Upper lobe of left lung (tissue), 6 donors: ENCODE measurements around the gene ZNF576. TPM values are rescaled to one million over a fixed set of nuclear protein-coding genes. Genes with fewer than 3 reads are reported as not detected.
A peak's percentile ranks its signal among the peaks of the same experiment; 100 is the strongest.

Experiments used
- ATAC-seq, 2 donors: fragments of 200-7000 bp; cut with Tn5 transposase; one replicate each; pipeline ENCODE4 v1.9.1; 2022; ENCODE audit warnings: mild to moderate bottlenecking in 2 of 2, moderate library complexity in 2 of 2; ENCODE audit not compliant: low FRiP score in 2 of 2
- DNase-seq, 2 donors: peaks; one replicate each; pipeline ENCODE4 v3.0.0-alpha.2; 2019 to 2020
- H3K27ac ChIP-seq, 4 donors: fragments of 200-600 bp; sonication (generic); one replicate each; pipeline ENCODE4 v1.5.1; 2016 to 2019
- H3K27me3 ChIP-seq, 4 donors: fragments of 200-600 bp; sonication (generic); one replicate each; pipeline ENCODE4 v1.5.1; 2017 to 2019
- H3K36me3 ChIP-seq, 4 donors: fragments of 200-600 bp; sonication (generic); one replicate each; pipeline ENCODE4 v1.5.1; 2016 to 2019
- H3K4me1 ChIP-seq, 4 donors: fragments of 200-600 bp; sonication (generic); one replicate each; pipeline ENCODE4 v1.5.1; 2018 to 2019
- H3K4me3 ChIP-seq, 4 donors: fragments of 200-600 bp; sonication (generic); one replicate each; pipeline ENCODE4 v1.5.1; 2017 to 2019; ENCODE audit warnings: mild to moderate bottlenecking in 2 of 4, moderate library complexity in 1 of 4
- H3K9me3 ChIP-seq, 4 donors: fragments of 200-600 bp; sonication (generic); one replicate each; pipeline ENCODE4 v1.5.1; 2018 to 2019
- CTCF ChIP-seq, 6 experiments: fragments of 450-650 bp in 4 of 6; fragments of 200-600 bp in 2 of 6; sonication (generic) in 2 of 6; IDR thresholded peaks; one replicate each; pipeline ENCODE4 v1.5.1; 2016 to 2019; ENCODE audit warnings: antibody characterized with exemption in 6 of 6
- EP300 ChIP-seq, 4 donors: sonication (generic); formaldehyde crosslinking; IDR thresholded peaks; one replicate each; pipeline ENCODE4 v1.5.1; 2017; ENCODE audit warnings: antibody characterized with exemption in 4 of 4, control low read depth in 2 of 4
- POLR2A ChIP-seq, 4 donors: fragments of 450-650 bp; IDR thresholded peaks; one replicate each; pipeline ENCODE4 v1.5.1; 2016 to 2017; ENCODE audit warnings: antibody characterized with exemption in 4 of 4, mild to moderate bottlenecking in 2 of 4
- POLR2AphosphoS5 ChIP-seq, 2 donors: sonication (generic); formaldehyde crosslinking; IDR thresholded peaks; one replicate each; pipeline ENCODE4 v1.5.1; 2017; ENCODE audit warnings: antibody characterized with exemption in 2 of 2
- WGBS, 2 donors: methylation state at CpG; one replicate each; pipeline ENCODE4 v1.1.5; 2017 to 2018; 5-methylcytosine and 5-hydroxymethylcytosine counted together
- total RNA-seq, 6 donors: library from RNA; depleted of rRNA in 4 of 6; stranded (reverse); fragments of >200 nt in 4 of 6; gene quantifications; one replicate each; pipeline versions ENCODE4 v1.1.0 to v1.2.1, GENCODE V29; 2016 to 2021
- donor health status: DM: no; HTN: no; CAD: no; lungs with moderate emphysema.
- donor health status: DM: no; HTN: yes; CAD: no; lungs with severe emphysema.

The ZNF576 gene
- total RNA-seq, 6 donors from 2014 or later: 3.1 to 15.6 (median 7.8) TPM

GRCh38 chr19:43620061-43621001 is 23.9 kb downstream of the ZNF576 start:
- no peaks in the 10 kb centered on the region for H3K27me3 ChIP-seq
- DNase-seq: no peak
- H3K4me3 ChIP-seq: peak overlapping the region; percentile 67 to 83 (median 77)
- no peak for TF ChIP-seq POLR2AphosphoS5 (IDR thresholded peaks at IDR 0.05)
- TF ChIP-seq CTCF (IDR thresholded peaks at IDR 0.05): no peak
- TF ChIP-seq POLR2A (IDR thresholded peaks at IDR 0.05): no peak
- TF ChIP-seq EP300 (IDR thresholded peaks at IDR 0.05): no peak
- H3K4me1 ChIP-seq: peaks cover 5 to 20% (median 12%) of the 10 kb centered on the region in 4 donors
- ATAC-seq: peak in 1 of 2 donors; percentile 1
- H3K36me3 ChIP-seq: no peaks in the 10 kb centered on the region
- H3K27ac ChIP-seq: peak overlapping the region; percentile 93 to 98 (median 94)
- WGBS, 2 donors: 47 to 68% methylated on average over 13 to 23 of the region's 23 CpGs
- H3K9me3 ChIP-seq: no peaks in the 10 kb centered on the region

GRCh38 chr19:43622070-43622469 is 25.7 kb downstream of the ZNF576 start:
- DNase-seq (no peak), ATAC-seq (no peak)
- no peak overlapping the region for H3K4me3 ChIP-seq
- H3K36me3 ChIP-seq: no peaks in the 10 kb centered on the region
- H3K27me3 ChIP-seq: no peaks in the 10 kb centered on the region
- TF ChIP-seq POLR2AphosphoS5 (IDR thresholded peaks at IDR 0.05): no peak
- TF ChIP-seq CTCF (IDR thresholded peaks at IDR 0.05): no peak
- TF ChIP-seq EP300 (IDR thresholded peaks at IDR 0.05): no peak
- TF ChIP-seq POLR2A (IDR thresholded peaks at IDR 0.05): no peak
- WGBS, 2 donors: 79 to 88% methylated on average over 4 of the region's 4 CpGs
- H3K27ac ChIP-seq: no peak overlapping the region
- H3K9me3 ChIP-seq: no peaks in the 10 kb centered on the region
- peaks cover 5 to 20% (median 12%) of the 10 kb centered on the region in 4 donors for H3K4me1 ChIP-seq

GRCh38 chr19:43622956-43623355 is 26.6 kb downstream of the ZNF576 start:
- Histone ChIP-seq H3K4me3 (no peak overlapping the region), H3K27me3 (no peaks in the 10 kb centered on the region), H3K36me3 (no peaks in the 10 kb centered on the region), H3K4me1 (peaks cover 5 to 18% (median 11%) of the 10 kb centered on the region in 4 donors), H3K9me3 (no peaks in the 10 kb centered on the region), H3K27ac (no peak overlapping the region)
- DNase-seq (no peak), ATAC-seq (no peak)
- TF ChIP-seq POLR2AphosphoS5 (IDR thresholded peaks at IDR 0.05) (no peak), EP300 (IDR thresholded peaks at IDR 0.05) (no peak), CTCF (IDR thresholded peaks at IDR 0.05) (no peak), POLR2A (IDR thresholded peaks at IDR 0.05) (no peak)
- WGBS, 2 donors: 100% methylated on average over 1 of the region's 1 CpG; no CpG with 5 or more reads in 1 of the 2 donors

GRCh38 chr19:43623889-43624670 is 27.7 kb downstream of the ZNF576 start:
- no peak overlapping the region for H3K4me3 ChIP-seq
- TF ChIP-seq POLR2AphosphoS5 (IDR thresholded peaks at IDR 0.05) (no peak), EP300 (IDR thresholded peaks at IDR 0.05) (no peak), CTCF (IDR thresholded peaks at IDR 0.05) (no peak), POLR2A (IDR thresholded peaks at IDR 0.05) (no peak)
- peaks cover 3 to 10% (median 5%) of the 10 kb centered on the region in 4 donors for H3K4me1 ChIP-seq
- H3K27me3 ChIP-seq: no peaks in the 10 kb centered on the region
- H3K27ac ChIP-seq: no peak overlapping the region
- H3K36me3 ChIP-seq: no peaks in the 10 kb centered on the region
- DNase-seq (peak in 1 of 2 donors; percentile 74), ATAC-seq (no peak)
- H3K9me3 ChIP-seq: no peaks in the 10 kb centered on the region
- 84 to 94% methylated on average over 35 of the region's 35 CpGs for WGBS, 2 donors
